B cell (primary cell): ENCODE data around the gene TSC2. TPM values are rescaled to one million over a fixed set of nuclear protein-coding genes. Genes with fewer than 3 reads are reported as not detected.

ENCODE experiments used
- ATAC-seq: fragments of 200-7000 bp; cut with Tn5 transposase; one replicate; pipeline ENCODE4 v1.10.0; 2021; ENCODE audit warnings: low read depth, mild to moderate bottlenecking, moderate number of reproducible peaks, moderate library complexity
- CTCF ChIA-PET: fragments of 350-600 bp; sonication (Branson Sonifier 250); formaldehyde crosslinking; loops from one replicate; lab custom pipeline; 2021; ENCODE audit warnings: antibody characterized with exemption, inconsistent platforms; lab: Charles Lee
- POLR2A ChIA-PET: fragments of 350-600 bp; sonication (Branson Sonifier 250); formaldehyde crosslinking; loops from one replicate; lab custom pipeline; 2021; ENCODE audit warnings: antibody characterized with exemption; lab: Charles Lee
- DNase-seq: peaks from one replicate; pipeline ENCODE4 v3.0.0; 2013
- H2AFZ ChIP-seq: 2 replicates; pipeline ENCODE4 v1.6.1; 2012; ENCODE audit warnings: mild to moderate bottlenecking, low read depth, low read length; ENCODE audit not compliant: insufficient read depth, poor library complexity, severe bottlenecking
- H3K27ac ChIP-seq, 2 donors: 1 replicate in 1 of 2; 2 replicates in 1 of 2; pipeline ENCODE4 v1.5.1; 2012 to 2013; ENCODE audit warnings: low read length in 2 of 2, mild to moderate bottlenecking in 2 of 2, moderate library complexity in 1 of 2
- H3K27me3 ChIP-seq, 4 experiments: fragments of 200-600 bp in 1 of 4; sonication (generic) in 1 of 4; replicated peaks in 1 of 4; 1 replicate in 2 of 4; 2 replicates in 2 of 4; pipeline versions ENCODE4 v1.6.1 to v1.7.0; 2013 to 2016; ENCODE audit warnings: low read length in 3 of 4, mild to moderate bottlenecking in 2 of 4, mixed read lengths in 1 of 4, moderate library complexity in 1 of 4; ENCODE audit not compliant: insufficient read depth in 4 of 4, control insufficient read depth in 3 of 4; ENCODE audit errors: control extremely low read depth in 1 of 4
- H3K36me3 ChIP-seq, 2 experiments: replicated peaks in 1 of 2; 1 replicate in 1 of 2; 2 replicates in 1 of 2; pipeline versions ENCODE4 v1.6.1 to v1.7.1; 2013; ENCODE audit warnings: low read length in 1 of 2; ENCODE audit not compliant: insufficient read depth in 2 of 2, control insufficient read depth in 1 of 2; ENCODE audit errors: control extremely low read depth in 1 of 2, extremely low read depth in 1 of 2
- H3K4me1 ChIP-seq, 2 donors: fragments of 200-600 bp in 1 of 2; sonication (generic) in 1 of 2; 1 replicate in 1 of 2; 2 replicates in 1 of 2; pipeline versions ENCODE4 v1.5.1 to v1.6.1; 2013 to 2017; ENCODE audit warnings: low read length in 2 of 2; ENCODE audit not compliant: control insufficient read depth in 2 of 2, insufficient read depth in 2 of 2
- H3K4me2 ChIP-seq: replicated peaks from 2 replicates; pipeline ENCODE3; 2012; ENCODE audit warnings: mild to moderate bottlenecking, low read depth, low read length; ENCODE audit not compliant: poor library complexity, severe bottlenecking
- H3K4me3 ChIP-seq, 5 experiments: fragments of 200-600 bp in 1 of 5; sonication (generic) in 1 of 5; 1 replicate in 3 of 5; 2 replicates in 2 of 5; pipeline versions ENCODE4 v1.5.1 to v1.7.0; 2011 to 2016; ENCODE audit warnings: low read length in 4 of 5, mild to moderate bottlenecking in 4 of 5, low read depth in 2 of 5, control low read depth in 1 of 5, moderate library complexity in 1 of 5; ENCODE audit not compliant: insufficient read depth in 1 of 5; ENCODE audit errors: control extremely low read depth in 1 of 5, extremely low read depth in 1 of 5
- H3K79me2 ChIP-seq: fragments of 200-600 bp; sonication (generic); one replicate; pipeline ENCODE4 v1.6.0; 2016; ENCODE audit warnings: low read length; ENCODE audit not compliant: control insufficient read depth, insufficient read depth
- H3K9ac ChIP-seq: fragments of 200-600 bp; sonication (generic); 2 replicates; pipeline ENCODE4 v1.6.1; 2017; ENCODE audit warnings: mild to moderate bottlenecking, low read length, moderate library complexity
- H3K9me3 ChIP-seq, 3 donors: one replicate each; pipeline versions ENCODE4 v1.6.1 to v1.7.1; 2013; ENCODE audit warnings: low read length in 2 of 3; ENCODE audit not compliant: control insufficient read depth in 2 of 3, insufficient read depth in 1 of 3; ENCODE audit errors: control extremely low read depth in 1 of 3
- H4K20me1 ChIP-seq: 2 replicates; pipeline ENCODE4 v1.6.0; 2012; ENCODE audit warnings: mild to moderate bottlenecking, low read length; ENCODE audit not compliant: insufficient read depth, control insufficient read depth, poor library complexity, severe bottlenecking
- H3K27ac Mint-ChIP-seq: one replicate; pipeline ENCODE4 v1.8.0; 2021; ENCODE audit warnings: mixed read lengths
- H3K27me3 Mint-ChIP-seq: one replicate; pipeline ENCODE4 v1.8.0; 2021; ENCODE audit warnings: mixed read lengths
- H3K4me1 Mint-ChIP-seq: one replicate; pipeline ENCODE4 v1.8.0; 2021; ENCODE audit warnings: mixed read lengths
- H3K4me3 Mint-ChIP-seq: one replicate; pipeline ENCODE4 v1.8.0; 2021; ENCODE audit warnings: mixed read lengths
- H3K9me3 Mint-ChIP-seq: one replicate; pipeline ENCODE4 v1.8.0; 2022; ENCODE audit warnings: mixed read lengths; ENCODE audit not compliant: insufficient read depth
- EZH2 ChIP-seq: IDR thresholded peaks from 2 replicates; pipeline ENCODE4 v1.6.1; 2012; ENCODE audit warnings: borderline replicate concordance, low read depth, mild to moderate bottlenecking, moderate library complexity, low read length; ENCODE audit not compliant: insufficient read depth, poor library complexity, severe bottlenecking
- WGBS: methylation state at CpG from one replicate; pipeline ENCODE4 v1.1.5; 2013; ENCODE audit warnings: missing lambda C conversion rate; ENCODE audit not compliant: insufficient coverage; 5-methylcytosine and 5-hydroxymethylcytosine counted together
- intact Hi-C: fragments of 100-400 bp; cut with micrococcal nuclease; formaldehyde crosslinking; loops from one replicate; pipeline ENCODE4 v1.10.0; 2022
- polyA plus RNA-seq: library from polyadenylated mRNA; depleted of rRNA; stranded (reverse); fragments of >200 nt; gene quantifications from 2 replicates; pipeline ENCODE4 v1.2.3, GENCODE V29; 2012
- total RNA-seq, 2 donors: library from RNA; stranded (reverse); fragments of 120-200 nt in 1 of 2; gene quantifications; 1 replicate in 1 of 2; 2 replicates in 1 of 2; pipeline versions ENCODE4 v1.2.3 to v1.2.4, GENCODE V29; 2013 to 2022
- TF ChIP-seq, protein P1 (sequence below): fragments of 200-600 bp; IDR thresholded peaks from one replicate; pipeline ENCODE4 v1.8.0; 2022; ENCODE audit warnings: antibody characterized with exemption, mild to moderate bottlenecking

Gene TSC2
- total and polyA plus RNA-seq, 2 donors (not counting 1 experiment from before 2014, with no cell fraction given) = 128 to 194 TPM

DNA sequence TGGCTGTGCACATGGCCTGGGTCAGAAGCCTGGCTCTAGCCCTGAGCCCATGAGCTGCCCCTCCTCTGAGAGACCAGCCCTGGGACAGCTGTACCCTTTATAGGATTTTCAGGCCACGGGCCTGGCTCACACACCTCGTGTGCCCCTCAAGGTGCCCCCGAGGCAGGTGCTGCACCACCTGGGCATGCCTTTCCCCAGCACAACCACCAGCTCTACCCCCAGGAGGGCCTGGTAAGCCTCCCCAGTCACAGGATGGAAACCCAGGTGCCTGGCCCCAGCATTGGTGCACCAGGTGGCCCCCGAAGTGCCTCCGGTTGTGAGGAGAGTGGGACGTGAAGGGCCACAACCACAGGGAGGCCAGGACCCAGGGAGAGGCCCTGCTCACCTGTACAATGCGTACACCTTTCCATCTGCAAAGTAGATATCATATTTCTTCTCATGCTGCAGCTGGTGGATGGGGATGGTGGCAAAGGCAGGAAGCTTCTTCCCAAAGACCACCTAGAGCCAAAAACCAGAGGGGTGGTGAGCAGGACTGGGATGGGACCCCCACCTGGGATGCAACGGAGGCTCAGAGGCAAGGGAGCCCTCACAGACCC is 44.5 kb upstream of the TSC2 start:
- peak overlapping the region; percentile 59 for H3K4me2 ChIP-seq
- CTCF ChIA-PET = interaction anchor here (0.6 to 4.9 kb wide), 13 partner anchors 9 to 1313 kb away, joined by 3 to 46 read pairs (median 5); partner anchors contain the start of genes ECI1, NOXO1, RAB26 and TRAF7
- H3K27me3 ChIP-seq = no peaks in the 10 kb centered on the region
- WGBS = 83% methylated on average over 4 of the region's 8 CpGs
- Mint-ChIP-seq H3K27ac (no peak overlapping the region), H3K4me1 (peaks cover 35% of the 10 kb centered on the region), H3K27me3 (no peaks in the 10 kb centered on the region), H3K9me3 (no peaks in the 10 kb centered on the region), H3K4me3 (no peak overlapping the region)
- H3K27ac ChIP-seq = no peak overlapping the region
- no peak overlapping the region for H3K4me3 ChIP-seq
- no peak overlapping the region for H2AFZ ChIP-seq
- peaks cover 79% of the 10 kb centered on the region for H4K20me1 ChIP-seq
- no peak overlapping the region for H3K9ac ChIP-seq
- H3K9me3 ChIP-seq = no peaks in the 10 kb centered on the region
- peaks cover 26 to 38% of the 10 kb centered on the region in 2 donors for H3K4me1 ChIP-seq
- intact Hi-C loops = no loop called here
- POLR2A ChIA-PET = interaction anchor here (0.6 to 1.5 kb wide), 5 partner anchors 12 to 1951 kb away, joined by 3 to 9 read pairs (median 5); partner anchors contain the start of gene TRAF7
- TF ChIP-seq EZH2 = no peak
- TF ChIP-seq, protein P1, sequence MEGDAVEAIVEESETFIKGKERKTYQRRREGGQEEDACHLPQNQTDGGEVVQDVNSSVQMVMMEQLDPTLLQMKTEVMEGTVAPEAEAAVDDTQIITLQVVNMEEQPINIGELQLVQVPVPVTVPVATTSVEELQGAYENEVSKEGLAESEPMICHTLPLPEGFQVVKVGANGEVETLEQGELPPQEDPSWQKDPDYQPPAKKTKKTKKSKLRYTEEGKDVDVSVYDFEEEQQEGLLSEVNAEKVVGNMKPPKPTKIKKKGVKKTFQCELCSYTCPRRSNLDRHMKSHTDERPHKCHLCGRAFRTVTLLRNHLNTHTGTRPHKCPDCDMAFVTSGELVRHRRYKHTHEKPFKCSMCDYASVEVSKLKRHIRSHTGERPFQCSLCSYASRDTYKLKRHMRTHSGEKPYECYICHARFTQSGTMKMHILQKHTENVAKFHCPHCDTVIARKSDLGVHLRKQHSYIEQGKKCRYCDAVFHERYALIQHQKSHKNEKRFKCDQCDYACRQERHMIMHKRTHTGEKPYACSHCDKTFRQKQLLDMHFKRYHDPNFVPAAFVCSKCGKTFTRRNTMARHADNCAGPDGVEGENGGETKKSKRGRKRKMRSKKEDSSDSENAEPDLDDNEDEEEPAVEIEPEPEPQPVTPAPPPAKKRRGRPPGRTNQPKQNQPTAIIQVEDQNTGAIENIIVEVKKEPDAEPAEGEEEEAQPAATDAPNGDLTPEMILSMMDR = no peak
- peaks cover 0 to 51% of the 10 kb centered on the region in 2 experiments for H3K36me3 ChIP-seq
- peaks cover 61% of the 10 kb centered on the region for H3K79me2 ChIP-seq
- ATAC-seq = no peak
- DNase-seq = no peak
